HepG2 (cell line): Measurements from ENCODE around the gene KCNJ13. TPM values are rescaled to one million over a fixed set of nuclear protein-coding genes. Genes with fewer than 3 reads are reported as not detected.

Experiments
- ATAC-seq: fragments of 200-7000 bp; cut with Tn5 transposase; 3 replicates; pipeline ENCODE4 v1.9.1; 2020; ENCODE audit warnings: mild to moderate bottlenecking, moderate library complexity
- BruUV-seq: library from RNA; stranded (reverse); fragments of 400-500 nt; replicated peaks from 2 replicates; lab custom pipeline; 2021; lab: Mats Ljungman, UMichigan
- CTCF ChIA-PET: fragments of 300-600 bp; formaldehyde crosslinking; extraction: SDS; loops from one replicate; lab custom pipeline; 2021; ENCODE audit warnings: low total read pairs, inconsistent platforms, low intra/inter-chr PET ratio; lab: Yijun Ruan, JAX
- POLR2A ChIA-PET: fragments of 350-600 bp; sonication (Branson Sonifier 250); formaldehyde crosslinking; loops from one replicate; lab custom pipeline; 2020; ENCODE audit warnings: antibody characterized with exemption, inconsistent platforms; lab: Yijun Ruan, JAX
- DNase-seq: peaks from one replicate; pipeline ENCODE4 v3.0.0-alpha.2; 2015; ENCODE audit warnings: low spot score
- FAIRE-seq: peaks from 3 replicates; lab custom pipeline; 2011; peaks lifted over from hg19 to GRCh38; lab: Jason Lieb, UNC
- H2AFZ ChIP-seq: one replicate; pipeline ENCODE4 v1.6.1; 2011; ENCODE audit warnings: low read length, inconsistent platforms
- H3K27ac ChIP-seq: fragments of 300-600 bp; 3 replicates; pipeline ENCODE4 v1.8.0; 2011; ENCODE audit warnings: mixed run types, mild to moderate bottlenecking, mixed read lengths, low read length, inconsistent platforms; ENCODE audit not compliant: insufficient read depth; ENCODE audit errors: extremely low read length
- H3K27me3 ChIP-seq, 2 experiments: fragments of 200-600 bp in 1 of 2; 2 replicates in 1 of 2; 3 replicates in 1 of 2; pipeline versions ENCODE4 v1.6.0 to v1.8.0; 2011; ENCODE audit warnings: low read length in 2 of 2, mild to moderate bottlenecking in 2 of 2, moderate library complexity in 2 of 2, inconsistent platforms in 1 of 2; ENCODE audit not compliant: insufficient read depth in 2 of 2, control insufficient read depth in 1 of 2
- H3K36me3 ChIP-seq, 2 experiments: fragments of 200-600 bp in 1 of 2; replicated peaks in 1 of 2; 2 replicates in 1 of 2; 3 replicates in 1 of 2; pipeline versions ENCODE4 v1.5.1 to v1.8.0; 2011; ENCODE audit warnings: low read length in 2 of 2, inconsistent platforms in 1 of 2; ENCODE audit not compliant: insufficient read depth in 2 of 2, control insufficient read depth in 1 of 2
- H3K4me1 ChIP-seq: 2 replicates; pipeline ENCODE4 v1.5.1; 2012; ENCODE audit warnings: low read length, inconsistent platforms; ENCODE audit not compliant: insufficient read depth
- H3K4me2 ChIP-seq: 2 replicates; pipeline ENCODE4 v1.6.0; 2011; ENCODE audit warnings: low read depth, low read length, inconsistent platforms
- H3K4me3 ChIP-seq, 3 experiments: fragments of 200-600 bp in 1 of 3; sonication (generic), shearing (Covaris generic) in 1 of 3; replicated peaks in 1 of 3; 2 replicates each; pipeline ENCODE4 v1.5.1; 2011 to 2016; ENCODE audit warnings: low read length in 3 of 3, inconsistent platforms in 2 of 3, low read depth in 2 of 3, mild to moderate bottlenecking in 2 of 3, control low read depth in 1 of 3, mixed read lengths in 1 of 3; ENCODE audit not compliant: insufficient read depth in 1 of 3
- H3K79me2 ChIP-seq: one replicate; pipeline ENCODE4 v1.6.1; 2011; ENCODE audit warnings: low read length, inconsistent platforms; ENCODE audit not compliant: insufficient read depth
- H3K9ac ChIP-seq: 2 replicates; pipeline ENCODE4 v1.6.0; 2011; ENCODE audit warnings: mild to moderate bottlenecking, low read depth, low read length, inconsistent platforms; ENCODE audit not compliant: insufficient read depth
- H3K9me3 ChIP-seq: 2 replicates; pipeline ENCODE4 v1.5.1; 2012; ENCODE audit warnings: mild to moderate bottlenecking, low read length
- H4K20me1 ChIP-seq: 2 replicates; pipeline ENCODE4 v1.6.0; 2011; ENCODE audit warnings: inconsistent platforms, mild to moderate bottlenecking, low read length, moderate library complexity; ENCODE audit not compliant: insufficient read depth
- ARNT2 ChIP-seq: sonication (generic); formaldehyde crosslinking; IDR thresholded peaks from 2 replicates; pipeline ENCODE4 v1.8.0; 2022; ENCODE audit warnings: mild to moderate bottlenecking, low read depth, missing genetic modification reagents, moderate library complexity
- LRRFIP1 ChIP-seq: sonication (generic); formaldehyde crosslinking; conservative IDR thresholded peaks from 2 replicates; pipeline ENCODE4 v1.4.0; 2020; ENCODE audit warnings: missing genetic modification reagents
- MXD4 ChIP-seq: IDR thresholded peaks from 2 replicates; pipeline ENCODE4 v1.6.1; 2016; ENCODE audit warnings: mild to moderate bottlenecking, missing biosample characterization, missing genetic modification reagents
- NFE2 ChIP-seq: sonication (generic); formaldehyde crosslinking; IDR thresholded peaks from 2 replicates; pipeline ENCODE4 v1.4.0; 2020; ENCODE audit warnings: missing genetic modification reagents
- NPAS2 ChIP-seq: sonication (generic); formaldehyde crosslinking; IDR thresholded peaks from 2 replicates; pipeline ENCODE4 v1.8.0; 2022; ENCODE audit warnings: mild to moderate bottlenecking, missing genetic modification reagents, borderline replicate concordance
- XBP1 ChIP-seq: sonication (generic); formaldehyde crosslinking; IDR thresholded peaks from 2 replicates; pipeline ENCODE4 v1.5.0; 2020; ENCODE audit warnings: missing genetic modification reagents
- ZNF496 ChIP-seq: sonication (generic); formaldehyde crosslinking; IDR thresholded peaks from 2 replicates; pipeline ENCODE4 v1.8.1; 2023; ENCODE audit warnings: mild to moderate bottlenecking, moderate library complexity, missing genetic modification reagents; ENCODE audit not compliant: insufficient replicate concordance
- ZNF629 ChIP-seq: sonication (generic); formaldehyde crosslinking; conservative IDR thresholded peaks from 2 replicates; pipeline ENCODE4 v1.5.0; 2020; ENCODE audit warnings: missing genetic modification reagents
- whole genome bisulfite sequencing: methylation state at CpG from one replicate; pipeline ENCODE4 v1.1.6; 2017; ENCODE audit warnings: low lambda C conversion rate; 5-methylcytosine and 5-hydroxymethylcytosine counted together
- in situ Hi-C: cut with HindIII; loops from 2 replicates; pipeline ENCODE4 v1.10.0; 2017; ENCODE audit warnings: low pct_unique_long_range_greater_than_20kb; ENCODE audit not compliant: extremely low pct_ligation_motif_present
- intact Hi-C: fragments of 100-400 bp; cut with micrococcal nuclease; formaldehyde crosslinking; loops from one replicate; pipeline ENCODE4 v1.10.0; 2022; ENCODE audit not compliant: unreplicated experiment
- polyA plus RNA-seq, 8 experiments: library from polyadenylated mRNA; depleted of rRNA in 3 of 8; stranded (reverse) in 7 of 8; unstranded in 1 of 8; fragments of >200 nt; fragmentation: Illumina TruSeq in 4 of 8; extraction: Trizol in 4 of 8; gene quantifications; 2 replicates each; pipeline versions ENCODE4 v1.2.1 to v1.2.3, GENCODE V29; 2011 to 2016; ENCODE audit warnings: low read depth in 4 of 8, missing spikeins in 1 of 8, mixed read lengths in 1 of 8; ENCODE audit not compliant: insufficient read depth in 1 of 8
- total RNA-seq, 5 experiments: library from RNA; depleted of rRNA; stranded (reverse); fragments of >200 nt; fragmentation: Illumina TruSeq; extraction: Trizol; gene quantifications; 2 replicates each; pipeline ENCODE4 v1.2.3, GENCODE V29; 2016; ENCODE audit warnings: low read depth in 1 of 5

KCNJ13 gene
- total and polyA plus RNA-seq, 2 of the 13 experiments (the other 11 are each of a cell fraction or from before 2014, with no cell fraction given): not detected

- TF ChIP-seq MXD4 (CRISPR knock-in tag) (no peak), ZNF496 (CRISPR knock-in tag) (no peak), NPAS2 (CRISPR knock-in tag) (no peak), LRRFIP1 (CRISPR knock-in tag) (no peak), ARNT2 (no peak)
Measured at GRCh38 chr2:232777276-232777675, 911 bp upstream of the KCNJ13 start (continued).

DNA sequence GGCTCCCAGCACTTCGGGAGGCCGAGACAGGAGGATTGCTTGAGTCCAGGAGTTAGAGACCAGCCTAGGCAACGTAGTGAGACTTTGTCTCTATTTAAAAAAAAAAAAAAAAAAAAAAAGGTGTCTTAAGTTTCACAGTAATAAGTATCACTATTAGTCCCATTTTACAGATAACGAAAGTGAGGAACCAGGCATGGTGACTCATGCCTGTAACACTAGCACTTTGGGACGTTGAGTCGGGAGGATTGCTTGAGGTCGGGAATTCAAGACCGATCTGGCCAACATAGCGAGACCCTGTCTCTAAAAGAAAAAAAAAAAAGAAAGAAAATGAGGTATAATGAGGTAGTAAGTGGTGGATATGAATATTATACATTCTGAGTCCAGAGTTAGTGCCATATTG lies 2.5 kb downstream of the KCNJ13 start:
- ChIA-PET POLR2A (no interaction called here), CTCF (no interaction called here)
- H3K9me3 ChIP-seq: no peaks in the 10 kb centered on the region
- no peaks in the 10 kb centered on the region for H3K79me2 ChIP-seq
- no TSS peak for BruUV-seq
- peaks cover 8 to 37% of the 10 kb centered on the region in 2 experiments for H3K36me3 ChIP-seq
- intact Hi-C loops: no loop called here
- TF ChIP-seq ZNF629 (peak; percentile 49), NFE2 (CRISPR knock-in tag) (no peak), XBP1 (CRISPR knock-in tag) (no peak)
- no peak overlapping the region for H3K4me2 ChIP-seq
- H3K9ac ChIP-seq: no peak overlapping the region
- no peaks in the 10 kb centered on the region for H3K27me3 ChIP-seq
- no peak overlapping the region for H2AFZ ChIP-seq
- WGBS: 97% methylated on average over 9 of the region's 9 CpGs
- ATAC-seq: no peak
- in situ Hi-C loops: no loop called here
- FAIRE-seq: no peak
- no peaks in the 10 kb centered on the region for H3K4me1 ChIP-seq
- H3K4me3 ChIP-seq: no peak overlapping the region
- H3K27ac ChIP-seq: no peak overlapping the region
- no peaks in the 10 kb centered on the region for H4K20me1 ChIP-seq
- no peak for DNase-seq
